CD14-positive monocyte (primary cell): ENCODE results near the gene TMCC3. TPM values are rescaled to one million over a fixed set of nuclear protein-coding genes. Genes with fewer than 3 reads are reported as not detected.

ENCODE experiments used
- DNase-seq, 3 donors: peaks; one replicate each; pipeline ENCODE4 v3.0.0-alpha.2; 2011 to 2022
- H2AFZ ChIP-seq: 2 replicates; pipeline ENCODE4 v1.6.0; 2012; ENCODE audit warnings: mild to moderate bottlenecking, low read depth, low read length, inconsistent platforms; ENCODE audit not compliant: insufficient read depth, poor library complexity, severe bottlenecking
- H3K27ac ChIP-seq, 2 donors: 1 replicate in 1 of 2; 2 replicates in 1 of 2; pipeline ENCODE4 v1.5.1; 2012 to 2013; ENCODE audit warnings: low read length in 2 of 2, control low read depth in 1 of 2, inconsistent platforms in 1 of 2, low read depth in 1 of 2, mild to moderate bottlenecking in 1 of 2
- H3K27me3 ChIP-seq, 2 donors: one replicate each; pipeline versions ENCODE4 v1.6.0 to v1.6.1; 2011 to 2013; ENCODE audit warnings: low read length in 2 of 2; ENCODE audit not compliant: control insufficient read depth in 2 of 2, insufficient read depth in 2 of 2
- H3K36me3 ChIP-seq, 2 donors: replicated peaks in 1 of 2; 1 replicate in 1 of 2; 2 replicates in 1 of 2; pipeline versions ENCODE4 v1.5.1 to v1.6.1; 2012 to 2013; ENCODE audit warnings: low read length in 2 of 2, control low read depth in 1 of 2, inconsistent platforms in 1 of 2, mild to moderate bottlenecking in 1 of 2; ENCODE audit not compliant: insufficient read depth in 2 of 2, control insufficient read depth in 1 of 2
- H3K4me1 ChIP-seq, 2 donors: 1 replicate in 1 of 2; 2 replicates in 1 of 2; pipeline versions ENCODE4 v1.5.1 to v1.6.1; 2012 to 2013; ENCODE audit warnings: low read length in 2 of 2, control low read depth in 1 of 2, inconsistent platforms in 1 of 2, mild to moderate bottlenecking in 1 of 2, moderate library complexity in 1 of 2; ENCODE audit not compliant: insufficient read depth in 2 of 2, control insufficient read depth in 1 of 2
- H3K4me2 ChIP-seq: replicated peaks from 2 replicates; pipeline ENCODE3; 2012; ENCODE audit warnings: low read length, moderate library complexity, mild to moderate bottlenecking; ENCODE audit not compliant: poor library complexity, severe bottlenecking; ENCODE audit errors: extremely low read depth
- H3K4me3 ChIP-seq, 3 experiments: fragments of 200-600 bp in 1 of 3; sonication (generic) in 1 of 3; replicated peaks in 1 of 3; 1 replicate in 2 of 3; 2 replicates in 1 of 3; pipeline ENCODE4 v1.5.1; 2011 to 2013; ENCODE audit warnings: low read length in 3 of 3, mild to moderate bottlenecking in 3 of 3, control low read depth in 2 of 3, low read depth in 2 of 3, inconsistent platforms in 1 of 3, moderate library complexity in 1 of 3
- H3K79me2 ChIP-seq: 2 replicates; pipeline ENCODE4 v1.6.0; 2012; ENCODE audit warnings: mild to moderate bottlenecking, control low read depth, inconsistent platforms, low read length, moderate library complexity; ENCODE audit not compliant: insufficient read depth
- H3K9ac ChIP-seq: 2 replicates; pipeline ENCODE4 v1.6.0; 2017; ENCODE audit warnings: low read length, mild to moderate bottlenecking; ENCODE audit not compliant: insufficient read depth, poor library complexity, severe bottlenecking
- H3K9me3 ChIP-seq, 2 donors: replicated peaks in 1 of 2; 1 replicate in 1 of 2; 2 replicates in 1 of 2; pipeline versions ENCODE4 v1.5.1 to v1.6.1; 2012 to 2013; ENCODE audit warnings: low read length in 2 of 2, control low read depth in 1 of 2; ENCODE audit not compliant: control insufficient read depth in 1 of 2, insufficient read depth in 1 of 2
- H4K20me1 ChIP-seq: 2 replicates; pipeline ENCODE4 v1.6.0; 2012; ENCODE audit warnings: mild to moderate bottlenecking, low read length, control low read depth, moderate library complexity; ENCODE audit not compliant: insufficient read depth
- H3K27ac Mint-ChIP-seq, 7 donors: one replicate each; pipeline ENCODE4 v1.8.0; 2020; ENCODE audit warnings: mild to moderate bottlenecking in 7 of 7, mixed read lengths in 7 of 7, moderate library complexity in 6 of 7, inconsistent platforms in 2 of 7
- H3K27me3 Mint-ChIP-seq, 3 donors: one replicate each; pipeline ENCODE4 v1.8.0; 2021 to 2022; ENCODE audit warnings: low read depth in 3 of 3, mild to moderate bottlenecking in 3 of 3, mixed read lengths in 3 of 3, moderate library complexity in 3 of 3, inconsistent platforms in 1 of 3
- H3K36me3 Mint-ChIP-seq, 2 donors: one replicate each; pipeline ENCODE4 v1.8.0; 2020; ENCODE audit warnings: mixed read lengths in 2 of 2, inconsistent platforms in 1 of 2, mild to moderate bottlenecking in 1 of 2
- H3K4me1 Mint-ChIP-seq: one replicate; pipeline ENCODE4 v1.8.0; 2020; ENCODE audit warnings: mild to moderate bottlenecking, mixed read lengths
- H3K4me3 Mint-ChIP-seq, 2 donors: one replicate each; pipeline ENCODE4 v1.8.0; 2020; ENCODE audit warnings: mild to moderate bottlenecking in 2 of 2, mixed read lengths in 2 of 2, moderate library complexity in 1 of 2
- H3K9me3 Mint-ChIP-seq, 7 donors: one replicate each; pipeline ENCODE4 v1.8.0; 2020 to 2022; ENCODE audit warnings: mixed read lengths in 7 of 7, mild to moderate bottlenecking in 6 of 7, moderate library complexity in 6 of 7, inconsistent platforms in 2 of 7
- WGBS: methylation state at CpG from one replicate; pipeline ENCODE4 v1.1.5; 2013; ENCODE audit warnings: missing lambda C conversion rate; ENCODE audit not compliant: insufficient coverage; 5-methylcytosine and 5-hydroxymethylcytosine counted together
- intact Hi-C, 2 donors: fragments of 100-400 bp; cut with micrococcal nuclease; formaldehyde crosslinking; loops; one replicate each; pipeline versions ENCODE4 v1.15.0 to v1.15.1; 2023
- polyA plus RNA-seq, 3 donors: library from polyadenylated mRNA; depleted of rRNA in 1 of 3; unstranded in 2 of 3; stranded (reverse) in 1 of 3; fragments of 300-500 nt in 2 of 3; fragments of >200 nt in 1 of 3; fragmentation: Illumina TruSeq in 2 of 3; gene quantifications; 1 replicate in 2 of 3; 2 replicates in 1 of 3; pipeline ENCODE4 v1.2.3, GENCODE V29; 2012 to 2021
- TF ChIP-seq, protein P1 (sequence below): fragments of 200-600 bp; IDR thresholded peaks from one replicate; pipeline ENCODE4 v1.8.0; 2022; ENCODE audit warnings: antibody characterized with exemption, mild to moderate bottlenecking

Gene TMCC3
- polyA plus RNA-seq, 3 donors = 3.4 to 14.7 (median 7.1) TPM

DNA sequence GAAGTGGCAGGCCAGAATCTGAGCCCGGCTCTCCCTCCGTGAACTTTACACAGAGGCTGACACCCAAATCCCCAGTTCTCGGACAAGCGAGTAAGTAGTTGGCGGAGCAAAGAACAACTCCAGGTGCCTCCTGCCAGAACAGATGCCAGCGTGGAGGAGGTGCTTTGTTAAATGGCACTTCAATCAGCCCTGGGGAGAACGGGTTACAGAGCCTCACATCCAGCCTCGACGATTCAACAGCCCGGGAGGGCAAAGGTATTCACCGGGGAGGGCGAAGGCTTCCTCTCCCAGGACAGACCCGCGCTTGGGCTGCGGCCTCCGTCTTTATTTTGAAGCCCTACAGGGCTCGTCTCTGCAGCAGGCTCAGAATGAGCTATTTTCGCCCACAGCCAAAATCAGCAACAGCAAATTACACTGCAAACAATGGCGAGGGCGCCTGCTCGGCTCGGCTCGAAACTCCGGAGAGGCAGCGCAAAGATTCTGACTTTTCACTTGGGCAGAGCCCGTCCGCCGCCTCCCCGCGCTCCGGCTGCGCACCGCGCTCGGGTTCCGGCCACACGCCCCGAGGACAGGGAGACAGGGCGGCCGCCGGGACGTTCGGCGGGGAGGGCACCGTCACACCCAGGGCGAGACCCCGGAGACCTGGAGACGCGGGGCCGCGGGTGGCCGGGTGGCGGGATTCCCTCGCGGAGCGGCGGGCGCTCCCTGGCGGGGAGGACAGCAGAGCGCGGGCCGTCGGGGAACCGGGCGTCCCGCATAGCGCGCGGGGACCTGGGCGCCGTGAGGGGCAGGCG lies 811 bp downstream of the TMCC3 start:
- 10% methylated on average over 72 of the region's 72 CpGs for WGBS
- H2AFZ ChIP-seq = peak overlapping the region; percentile 85
- peak overlapping the region in 1 of 2 donors; percentile 7 for H3K27ac ChIP-seq
- Mint-ChIP-seq H3K27ac (peak overlapping the region in 6 of 7 donors; percentile 63 to 84 (median 78)), H3K36me3 (peaks cover 6 to 29% of the 10 kb centered on the region in 2 donors), H3K4me3 (peak overlapping the region; percentile 93 to 94), H3K27me3 (peaks cover 53 to 67% (median 58%) of the 10 kb centered on the region in 3 donors), H3K4me1 (peaks cover 37% of the 10 kb centered on the region), H3K9me3 (peaks cover 0 to 16% (median 13%) of the 10 kb centered on the region in 7 donors)
- H3K4me3 ChIP-seq = peak overlapping the region; percentile 36 to 86 (median 58)
- H3K36me3 ChIP-seq = no peaks in the 10 kb centered on the region
- intact Hi-C loops = loop anchor here in 1 of 2 donors (10.0 kb wide), 2 partner anchors 185 to 475 kb away; no protein-coding TSS in a partner anchor
- H3K9ac ChIP-seq = peak overlapping the region; percentile 72
- H3K9me3 ChIP-seq = peaks cover 0 to 13% of the 10 kb centered on the region in 2 donors
- no peaks in the 10 kb centered on the region for H4K20me1 ChIP-seq
- TF ChIP-seq, protein P1, sequence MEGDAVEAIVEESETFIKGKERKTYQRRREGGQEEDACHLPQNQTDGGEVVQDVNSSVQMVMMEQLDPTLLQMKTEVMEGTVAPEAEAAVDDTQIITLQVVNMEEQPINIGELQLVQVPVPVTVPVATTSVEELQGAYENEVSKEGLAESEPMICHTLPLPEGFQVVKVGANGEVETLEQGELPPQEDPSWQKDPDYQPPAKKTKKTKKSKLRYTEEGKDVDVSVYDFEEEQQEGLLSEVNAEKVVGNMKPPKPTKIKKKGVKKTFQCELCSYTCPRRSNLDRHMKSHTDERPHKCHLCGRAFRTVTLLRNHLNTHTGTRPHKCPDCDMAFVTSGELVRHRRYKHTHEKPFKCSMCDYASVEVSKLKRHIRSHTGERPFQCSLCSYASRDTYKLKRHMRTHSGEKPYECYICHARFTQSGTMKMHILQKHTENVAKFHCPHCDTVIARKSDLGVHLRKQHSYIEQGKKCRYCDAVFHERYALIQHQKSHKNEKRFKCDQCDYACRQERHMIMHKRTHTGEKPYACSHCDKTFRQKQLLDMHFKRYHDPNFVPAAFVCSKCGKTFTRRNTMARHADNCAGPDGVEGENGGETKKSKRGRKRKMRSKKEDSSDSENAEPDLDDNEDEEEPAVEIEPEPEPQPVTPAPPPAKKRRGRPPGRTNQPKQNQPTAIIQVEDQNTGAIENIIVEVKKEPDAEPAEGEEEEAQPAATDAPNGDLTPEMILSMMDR = peak; percentile 69
- peak overlapping the region; percentile 86 for H3K4me2 ChIP-seq
- no peaks in the 10 kb centered on the region for H3K79me2 ChIP-seq
- peak in 2 of 3 donors; percentile 42 to 51 for DNase-seq
- H3K27me3 ChIP-seq = peaks cover 35 to 50% of the 10 kb centered on the region in 2 donors
- H3K4me1 ChIP-seq = peaks cover 24 to 32% of the 10 kb centered on the region in 2 donors

DNA sequence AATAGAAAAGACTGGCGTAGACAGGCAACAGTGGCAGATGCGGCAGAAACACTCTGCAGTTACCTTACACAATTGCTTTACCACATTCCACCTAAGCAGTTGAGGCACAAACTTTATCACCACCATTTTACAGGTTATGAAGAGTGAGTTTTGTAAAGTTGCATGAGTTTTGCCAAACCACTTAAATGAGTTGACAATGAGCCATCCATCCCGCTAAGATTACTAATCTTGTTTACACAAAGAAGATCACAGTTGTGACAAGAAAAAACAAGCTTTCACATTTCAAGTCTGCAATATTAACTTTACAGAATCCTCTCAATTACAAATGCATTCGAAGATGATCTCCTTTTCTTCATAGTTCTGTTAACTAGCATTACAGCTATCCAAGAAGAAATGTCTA lies 1.8 kb downstream of the TMCC3 start:
- H3K79me2 ChIP-seq = no peaks in the 10 kb centered on the region
- H3K36me3 ChIP-seq = no peaks in the 10 kb centered on the region
- Mint-ChIP-seq H3K4me3 (peak overlapping the region; percentile 93 to 94), H3K27ac (no peak overlapping the region), H3K27me3 (peaks cover 51 to 65% (median 58%) of the 10 kb centered on the region in 3 donors), H3K36me3 (peaks cover 6 to 29% of the 10 kb centered on the region in 2 donors), H3K9me3 (peaks cover 0 to 16% (median 13%) of the 10 kb centered on the region in 7 donors), H3K4me1 (peaks cover 47% of the 10 kb centered on the region)
- H3K9ac ChIP-seq = no peak overlapping the region
- WGBS = 100% methylated on average over 1 of the region's 4 CpGs
- H3K27ac ChIP-seq = no peak overlapping the region
- intact Hi-C loops = loop anchor here in 1 of 2 donors (10.0 kb wide), 2 partner anchors 184 to 474 kb away; no protein-coding TSS in a partner anchor
- peaks cover 33 to 42% of the 10 kb centered on the region in 2 donors for H3K4me1 ChIP-seq
- H3K9me3 ChIP-seq = peaks cover 0 to 13% of the 10 kb centered on the region in 2 donors
- H2AFZ ChIP-seq = no peak overlapping the region
- H3K27me3 ChIP-seq = peaks cover 35 to 50% of the 10 kb centered on the region in 2 donors
- peak overlapping the region in 1 of 3 experiments; percentile 86 for H3K4me3 ChIP-seq
- TF ChIP-seq, protein P1 = no peak
- H3K4me2 ChIP-seq = peak overlapping the region; percentile 86
- DNase-seq = no peak
- no peaks in the 10 kb centered on the region for H4K20me1 ChIP-seq
